Rectal smooth muscle tissue (tissue), 1 donor: Measurements from ENCODE around the gene DPEP1.
"Not testable (repeated sequence)": the region's sequence is repeated elsewhere in the genome, so short reads cannot be mapped to it uniquely, and the experiment has no call there.

Experiments used
- H3K27ac ChIP-seq: one replicate; pipeline ENCODE4 v1.7.0; 2013; ENCODE audit warnings: low read depth, low read length, inconsistent platforms
- H3K27me3 ChIP-seq: one replicate; pipeline ENCODE4 v1.7.0; 2013; ENCODE audit warnings: low read length; ENCODE audit not compliant: control insufficient read depth, insufficient read depth
- H3K36me3 ChIP-seq: one replicate; pipeline ENCODE4 v1.7.0; 2013; ENCODE audit warnings: low read length; ENCODE audit not compliant: control insufficient read depth, insufficient read depth
- H3K4me1 ChIP-seq: one replicate; pipeline ENCODE4 v1.7.0; 2013; ENCODE audit warnings: low read length; ENCODE audit not compliant: control insufficient read depth, insufficient read depth
- H3K4me3 ChIP-seq: one replicate; pipeline ENCODE4 v1.7.0; 2013; ENCODE audit warnings: low read length
- H3K9ac ChIP-seq: one replicate; pipeline ENCODE4 v1.7.0; 2013; ENCODE audit warnings: low read length

DPEP1 gene

GRCh38 chr16:89613231-89613953, at the start of gene DPEP1:
TSS of gene DPEP1 (plus strand) at chr16:89613642. CDS start at chr16:89630411, 16,769 bp downstream.
- H3K27ac ChIP-seq = no peak within 1 kb of the TSS
- H3K9ac ChIP-seq = no peak within 1 kb of the TSS
- no peak within 1 kb of the TSS for H3K4me3 ChIP-seq
- no peaks in the 10 kb centered on the region for H3K4me1 ChIP-seq
- peaks cover 13% of the 10 kb centered on the region for H3K27me3 ChIP-seq
- H3K36me3 ChIP-seq = no peaks in the 10 kb centered on the region

- peaks cover 31% of the 10 kb centered on the region for H3K36me3 ChIP-seq
- no peak overlapping the region for H3K27ac ChIP-seq
- no peaks in the 10 kb centered on the region for H3K27me3 ChIP-seq
- H3K4me1 ChIP-seq = peaks cover 14% of the 10 kb centered on the region
- H3K9ac ChIP-seq = no peak overlapping the region
- no peak overlapping the region for H3K4me3 ChIP-seq
These were observed 48.8 kb upstream of the DPEP1 start for GRCh38 chr16:89564476-89565255.

- Histone ChIP-seq H3K36me3 (peaks cover 31% of the 10 kb centered on the region), H3K4me1 (peaks cover 14% of the 10 kb centered on the region), H3K4me3 (no peak overlapping the region), H3K9ac (no peak overlapping the region), H3K27me3 (peaks cover 2% of the 10 kb centered on the region), H3K27ac (no peak overlapping the region)
These were observed 48.3 kb upstream of the DPEP1 start for GRCh38 chr16:89565256-89565505.

GRCh38 chr16:89565506-89566372, 47.7 kb upstream of the DPEP1 start:
- Histone ChIP-seq H3K36me3 (peaks cover 31% of the 10 kb centered on the region), H3K27ac (no peak overlapping the region), H3K27me3 (peaks cover 6% of the 10 kb centered on the region), H3K9ac (no peak overlapping the region), H3K4me1 (peaks cover 14% of the 10 kb centered on the region), H3K4me3 (peak overlapping the region; percentile 48)

- Histone ChIP-seq H3K9ac (no peak overlapping the region), H3K4me3 (no peak overlapping the region), H3K4me1 (peaks cover 6% of the 10 kb centered on the region), H3K27me3 (peaks cover 11% of the 10 kb centered on the region), H3K27ac (no peak overlapping the region), H3K36me3 (peaks cover 18% of the 10 kb centered on the region)
These were observed 45.5 kb upstream of the DPEP1 start for GRCh38 chr16:89567656-89568594.

GRCh38 chr16:89569506-89570341, 43.7 kb upstream of the DPEP1 start:
- H3K4me3 ChIP-seq = no peak overlapping the region
- peaks cover 16% of the 10 kb centered on the region for H3K27me3 ChIP-seq
- peaks cover 3% of the 10 kb centered on the region for H3K36me3 ChIP-seq
- H3K4me1 ChIP-seq = peaks cover 6% of the 10 kb centered on the region
- H3K9ac ChIP-seq = no peak overlapping the region
- no peak overlapping the region for H3K27ac ChIP-seq

- Histone ChIP-seq H3K4me3 (no peak overlapping the region), H3K27ac (no peak overlapping the region), H3K27me3 (peaks cover 18% of the 10 kb centered on the region), H3K4me1 (peaks cover 5% of the 10 kb centered on the region), H3K9ac (no peak overlapping the region), H3K36me3 (no peaks in the 10 kb centered on the region)
These were observed 43.0 kb upstream of the DPEP1 start for GRCh38 chr16:89570342-89570923.

GRCh38 chr16:89570983-89571598, 42.4 kb upstream of the DPEP1 start:
- not testable (repeated sequence) for H3K4me3 ChIP-seq, H3K9ac ChIP-seq, H3K27ac ChIP-seq, H3K36me3 ChIP-seq, H3K4me1 ChIP-seq
- peaks cover 21% of the 10 kb centered on the region for H3K27me3 ChIP-seq

- Histone ChIP-seq H3K36me3 (no peaks in the 10 kb centered on the region), H3K4me3 (no peak overlapping the region), H3K4me1 (no peaks in the 10 kb centered on the region), H3K9ac (no peak overlapping the region), H3K27me3 (peaks cover 23% of the 10 kb centered on the region), H3K27ac (no peak overlapping the region)
These were observed 41.8 kb upstream of the DPEP1 start for GRCh38 chr16:89571636-89572035.

- Histone ChIP-seq H3K27ac (no peak overlapping the region), H3K9ac (no peak overlapping the region), H3K27me3 (peaks cover 26% of the 10 kb centered on the region), H3K36me3 (no peaks in the 10 kb centered on the region), H3K4me1 (no peaks in the 10 kb centered on the region), H3K4me3 (no peak overlapping the region)
These were observed 41.4 kb upstream of the DPEP1 start for GRCh38 chr16:89572073-89572484.
